Measurements from ENCODE around the gene COL4A4.

GRCh38 chr2:227106845-227107759, 56.9 kb downstream of the COL4A4 start:
- TF ChIP-seq CTCF (conservative IDR thresholded peaks at IDR 0.05 in 1 of 2, IDR thresholded peaks at IDR 0.05 in 1 of 2; ENCODE audit: low read depth in 1 of 2, low read length in 2 of 2) (peak; percentile 85 to 95), EZH2 (IDR thresholded peaks at IDR 0.05; ENCODE audit: low read length, missing control alignments) (no peak)
